Transverse colon (tissue), 4 donors: Measurements from ENCODE around the gene GAMT. TPM values are rescaled to one million over a fixed set of nuclear protein-coding genes. Genes with fewer than 3 reads are reported as not detected.

Experiments used
- DNase-seq: peaks from one replicate; pipeline ENCODE4 v3.0.0-alpha.2; 2019
- H3K27ac ChIP-seq, 4 donors: fragments of 200-600 bp; sonication (generic); 2 replicates each; pipeline ENCODE4 v1.5.1; 2016 to 2018; ENCODE audit warnings: inconsistent platforms in 4 of 4
- H3K27me3 ChIP-seq: fragments of 200-600 bp; sonication (generic); 2 replicates; pipeline ENCODE4 v1.5.1; 2017; ENCODE audit warnings: inconsistent platforms
- H3K36me3 ChIP-seq, 4 donors: fragments of 200-600 bp; sonication (generic); 2 replicates each; pipeline ENCODE4 v1.5.1; 2017 to 2019; ENCODE audit warnings: inconsistent platforms in 4 of 4
- H3K4me1 ChIP-seq, 4 donors: fragments of 200-600 bp; sonication (generic); 2 replicates each; pipeline ENCODE4 v1.5.1; 2017 to 2020; ENCODE audit warnings: inconsistent platforms in 4 of 4
- H3K4me3 ChIP-seq, 4 donors: fragments of 200-600 bp; sonication (generic); 1 replicate in 1 of 4; 2 replicates in 3 of 4; pipeline versions ENCODE4 v1.5.1 to v1.6.1; 2017 to 2019; ENCODE audit warnings: inconsistent platforms in 4 of 4
- H3K9me3 ChIP-seq, 2 donors: fragments of 200-600 bp; sonication (generic); 2 replicates each; pipeline ENCODE4 v1.5.1; 2017 to 2019; ENCODE audit warnings: inconsistent platforms in 2 of 2
- CTCF ChIP-seq, 5 experiments: fragments of 200-600 bp in 3 of 5; fragments of 450-650 bp in 2 of 5; sonication (generic) in 3 of 5; IDR thresholded peaks; 1 replicate in 2 of 5; 2 replicates in 3 of 5; pipeline ENCODE4 v1.5.1; 2016 to 2017; ENCODE audit warnings: antibody characterized with exemption in 5 of 5, inconsistent platforms in 3 of 5, mild to moderate bottlenecking in 2 of 5, moderate library complexity in 1 of 5
- EP300 ChIP-seq: sonication (generic); formaldehyde crosslinking; IDR thresholded peaks from one replicate; pipeline ENCODE4 v1.6.1; 2017; ENCODE audit warnings: antibody characterized with exemption, low read depth
- POLR2A ChIP-seq: fragments of 450-650 bp; IDR thresholded peaks from one replicate; pipeline ENCODE4 v1.6.1; 2016; ENCODE audit warnings: antibody characterized with exemption, mild to moderate bottlenecking, moderate library complexity
- POLR2AphosphoS5 ChIP-seq, 3 donors: sonication (generic); formaldehyde crosslinking; IDR thresholded peaks; one replicate each; pipeline ENCODE4 v1.6.1; 2016; ENCODE audit warnings: antibody characterized with exemption in 3 of 3
- WGBS, 2 donors: methylation state at CpG; one replicate each; pipeline ENCODE4 v1.1.5; 2018; ENCODE audit warnings: low coverage in 1 of 2; 5-methylcytosine and 5-hydroxymethylcytosine counted together
- in situ Hi-C, 4 donors: fragments of 200-750 bp; cut with MboI; loops; one replicate each; pipeline versions ENCODE4 v1.15.0 to v1.15.1; 2017; ENCODE audit warnings: low sequenced_read_pairs in 3 of 4, low pct_ligation_motif_present in 1 of 4, low pct_unique_long_range_greater_than_20kb in 1 of 4
- intact Hi-C: fragments of 100-400 bp; cut with DNase I; formaldehyde crosslinking; loops from one replicate; pipeline ENCODE4 v1.15.1; 2023; ENCODE audit warnings: low total_unique reads
- total RNA-seq, 4 donors: library from RNA; depleted of rRNA; stranded (reverse); fragments of >200 nt; gene quantifications; one replicate each; pipeline ENCODE4 v1.1.0, GENCODE V29; 2016

GAMT gene
- total RNA-seq, 4 donors from 2014 or later, result 1.4 to 4.4 (median 2.9) TPM

DNA sequence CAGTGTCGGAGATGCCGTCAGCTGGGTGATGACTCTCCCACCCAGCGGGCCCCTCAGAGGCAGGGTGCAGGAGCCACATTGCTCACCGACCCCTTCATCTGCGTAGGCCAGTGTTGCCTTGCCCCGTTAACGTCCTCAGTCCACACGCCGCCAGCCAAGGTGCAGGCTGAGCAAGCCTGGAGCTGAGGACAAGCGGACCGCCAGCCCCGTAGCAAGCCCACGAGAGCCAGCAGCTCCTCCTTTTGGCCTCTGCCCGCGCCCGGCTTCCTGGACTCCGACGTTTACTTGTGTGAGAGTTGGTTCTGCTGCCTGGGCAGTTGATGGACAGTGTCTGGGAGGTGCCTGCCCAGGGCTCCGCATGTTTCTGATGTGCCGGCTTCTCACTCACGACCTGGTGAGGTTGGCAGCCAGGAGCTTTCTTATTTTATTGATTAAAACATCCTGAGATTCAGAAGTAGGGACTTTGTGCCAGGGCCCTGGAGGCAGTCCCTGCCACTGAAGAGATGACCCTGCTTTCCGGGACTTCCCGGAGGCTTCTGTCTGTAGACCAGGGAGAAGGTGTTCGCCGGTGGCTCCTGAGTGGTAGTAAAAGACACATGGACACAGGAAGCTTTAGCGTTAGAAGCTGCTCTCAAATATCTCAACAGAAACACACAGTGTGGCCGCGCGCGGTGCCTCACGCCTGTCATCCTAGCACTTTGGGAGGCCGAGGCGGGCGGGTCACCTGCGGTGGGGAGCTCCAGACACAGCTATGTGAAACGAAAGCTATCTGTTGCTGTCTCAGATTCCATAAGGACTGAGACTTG lies 11.9 kb upstream of the GAMT start:
- no peak for TF ChIP-seq CTCF (IDR thresholded peaks at IDR 0.05)
- TF ChIP-seq POLR2A, result no peak
- TF ChIP-seq EP300, result no peak
- no peak for TF ChIP-seq POLR2AphosphoS5 (IDR thresholded peaks at IDR 0.05)
- H3K27ac ChIP-seq, result no peak overlapping the region
- no peaks in the 10 kb centered on the region for H3K27me3 ChIP-seq
- H3K36me3 ChIP-seq, result no peaks in the 10 kb centered on the region
- in situ Hi-C loops, result no loop called here
- DNase-seq, result no peak
- intact Hi-C loops, result no loop called here
- H3K9me3 ChIP-seq, result no peaks in the 10 kb centered on the region
- H3K4me3 ChIP-seq, result no peak overlapping the region
- H3K4me1 ChIP-seq, result peaks cover 53 to 78% (median 73%) of the 10 kb centered on the region in 4 donors
- 81 to 100% methylated on average over 1 to 36 of the region's 36 CpGs for WGBS, 2 donors

GRCh38 chr19:1412323-1412923 lies 11.1 kb upstream of the GAMT start:
- DNase-seq, result no peak
- Histone ChIP-seq H3K27me3 (no peaks in the 10 kb centered on the region), H3K4me1 (peaks cover 53 to 74% (median 71%) of the 10 kb centered on the region in 4 donors), H3K9me3 (no peaks in the 10 kb centered on the region), H3K36me3 (no peaks in the 10 kb centered on the region), H3K27ac (peak overlapping the region in 2 of 4 donors; percentile 11 to 39), H3K4me3 (no peak overlapping the region)
- intact Hi-C loops, result no loop called here
- in situ Hi-C loops, result no loop called here
- 77% methylated on average over 20 of the region's 21 CpGs; no CpG with 5 or more reads in 1 of the 2 donors for WGBS, 2 donors
- no peak for TF ChIP-seq CTCF (IDR thresholded peaks at IDR 0.05)
- TF ChIP-seq POLR2A, result no peak
- no peak for TF ChIP-seq EP300
- no peak for TF ChIP-seq POLR2AphosphoS5 (IDR thresholded peaks at IDR 0.05)

GRCh38 chr19:1411255-1412191 lies 10.2 kb upstream of the GAMT start:
- DNase-seq, result peak; percentile 30
- Histone ChIP-seq H3K4me1 (peaks cover 45 to 69% (median 65%) of the 10 kb centered on the region in 4 donors), H3K4me3 (no peak overlapping the region), H3K27me3 (no peaks in the 10 kb centered on the region), H3K9me3 (no peaks in the 10 kb centered on the region), H3K36me3 (no peaks in the 10 kb centered on the region), H3K27ac (peak overlapping the region in 3 of 4 donors; percentile 31 to 96 (median 39))
- 66% methylated on average over 23 of the region's 29 CpGs; no CpG with 5 or more reads in 1 of the 2 donors for WGBS, 2 donors
- TF ChIP-seq CTCF (IDR thresholded peaks at IDR 0.05) (no peak), POLR2A (no peak), EP300 (no peak), POLR2AphosphoS5 (IDR thresholded peaks at IDR 0.05) (no peak)
- intact Hi-C loops, result no loop called here
- in situ Hi-C loops, result no loop called here

DNA sequence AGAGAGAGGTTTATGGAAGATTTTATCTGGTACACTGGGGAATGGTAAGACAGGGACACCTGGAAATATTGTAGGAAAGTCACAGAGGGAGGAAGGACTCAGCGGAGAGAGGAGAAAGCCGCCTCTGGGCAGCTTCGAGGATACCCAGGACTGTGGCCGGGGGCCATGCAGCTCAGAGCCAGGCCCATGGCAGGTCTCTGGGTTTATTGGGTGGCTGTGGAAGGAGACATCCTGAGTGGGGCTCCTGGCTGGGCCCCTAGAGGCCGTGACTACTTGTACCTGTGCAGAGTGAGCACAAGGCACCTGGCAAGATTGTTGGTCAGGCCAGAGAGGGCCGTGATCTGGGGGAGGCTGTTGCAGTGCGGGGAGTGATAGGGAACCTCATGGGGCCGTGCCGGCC lies 9.4 kb upstream of the GAMT start:
- Histone ChIP-seq H3K27me3 (no peaks in the 10 kb centered on the region), H3K4me3 (no peak overlapping the region), H3K27ac (peak overlapping the region in 3 of 4 donors; percentile 31 to 96 (median 39)), H3K9me3 (no peaks in the 10 kb centered on the region), H3K36me3 (no peaks in the 10 kb centered on the region), H3K4me1 (peaks cover 39 to 66% (median 62%) of the 10 kb centered on the region in 4 donors)
- in situ Hi-C loops (no loop called here), intact Hi-C loops (no loop called here)
- TF ChIP-seq EP300, result no peak
- TF ChIP-seq POLR2AphosphoS5 (IDR thresholded peaks at IDR 0.05), result no peak
- TF ChIP-seq CTCF (IDR thresholded peaks at IDR 0.05), result no peak
- no peak for TF ChIP-seq POLR2A
- DNase-seq, result no peak
- 56 to 76% methylated on average over 4 to 6 of the region's 9 CpGs for WGBS, 2 donors
